Sigmoid colon (tissue), 7 donors: ENCODE results near the gene CASZ1. TPM values are rescaled to one million over a fixed set of nuclear protein-coding genes. Genes with fewer than 3 reads are reported as not detected.
A peak's percentile ranks its signal among the peaks of the same experiment; 100 is the strongest.

Source experiments
- DNase-seq: peaks from one replicate; pipeline ENCODE4 v3.0.0-alpha.2; 2019
- H3K27ac ChIP-seq, 4 donors: fragments of 200-600 bp; sonication (generic); one replicate each; pipeline ENCODE4 v1.5.1; 2016 to 2019; ENCODE audit warnings: mild to moderate bottlenecking in 1 of 4
- H3K27me3 ChIP-seq, 3 donors: fragments of 200-600 bp; sonication (generic); one replicate each; pipeline ENCODE4 v1.5.1; 2019; ENCODE audit warnings: mild to moderate bottlenecking in 1 of 3
- H3K36me3 ChIP-seq, 4 donors: fragments of 200-600 bp; sonication (generic); one replicate each; pipeline ENCODE4 v1.5.1; 2016 to 2019
- H3K4me1 ChIP-seq, 4 donors: fragments of 200-600 bp; sonication (generic); one replicate each; pipeline ENCODE4 v1.5.1; 2017 to 2019
- H3K4me3 ChIP-seq, 4 donors: fragments of 200-600 bp; sonication (generic); one replicate each; pipeline ENCODE4 v1.5.1; 2017 to 2019; ENCODE audit warnings: mild to moderate bottlenecking in 2 of 4, moderate library complexity in 1 of 4
- H3K9me3 ChIP-seq, 4 donors: fragments of 200-600 bp in 3 of 4; sonication (generic) in 3 of 4; one replicate each; pipeline versions ENCODE4 v1.5.1 to v1.6.1; 2013 to 2019
- CTCF ChIP-seq, 4 experiments: fragments of 450-650 bp in 3 of 4; fragments of 200-600 bp in 1 of 4; IDR thresholded peaks; one replicate each; pipeline ENCODE4 v1.5.1; 2016 to 2019; ENCODE audit warnings: antibody characterized with exemption in 4 of 4, mild to moderate bottlenecking in 3 of 4, moderate library complexity in 2 of 4
- EP300 ChIP-seq, 4 donors: sonication (generic); formaldehyde crosslinking; IDR thresholded peaks; one replicate each; pipeline ENCODE4 v1.6.1; 2017; ENCODE audit warnings: antibody characterized with exemption in 4 of 4
- POLR2A ChIP-seq, 2 donors: fragments of 450-650 bp; IDR thresholded peaks; one replicate each; pipeline ENCODE4 v1.6.1; 2016; ENCODE audit warnings: antibody characterized with exemption in 2 of 2, mild to moderate bottlenecking in 2 of 2, moderate library complexity in 2 of 2
- POLR2AphosphoS5 ChIP-seq, 4 donors: sonication (generic); formaldehyde crosslinking; IDR thresholded peaks; one replicate each; pipeline ENCODE4 v1.6.1; 2017; ENCODE audit warnings: antibody characterized with exemption in 4 of 4
- WGBS, 2 donors: extraction: QIAGEN DNeasy Blood & Tissue Kit; methylation state at CpG; one replicate each; pipeline ENCODE4 v1.1.7; 2013; 5-methylcytosine and 5-hydroxymethylcytosine counted together
- intact Hi-C: fragments of 100-400 bp; cut with DNase I; formaldehyde crosslinking; loops from one replicate; pipeline ENCODE4 v1.15.1; 2023
- polyA plus RNA-seq, 3 donors: library from polyadenylated mRNA; stranded (reverse); fragments of 200-250 nt; gene quantifications; one replicate each; pipeline ENCODE4 v1.2.3, GENCODE V29; 2013
- total RNA-seq, 4 donors: library from RNA; depleted of rRNA; stranded (reverse); fragments of >200 nt; gene quantifications; one replicate each; pipeline ENCODE4 v1.1.0, GENCODE V29; 2016
- donor health status: healthy with polysubstance abuse.
- donor health status: Bipolar disorder and iron deficiency.
- donor health status: healthy.

The CASZ1 gene
- total and polyA plus RNA-seq, 7 donors, result 4.2 to 47.9 (median 23.6) TPM

GRCh38 chr1:10751160-10751559 is 45.3 kb downstream of the CASZ1 start:
- Histone ChIP-seq H3K4me1 (peaks cover 0 to 39% (median 28%) of the 10 kb centered on the region in 4 donors), H3K36me3 (no peaks in the 10 kb centered on the region), H3K27me3 (no peaks in the 10 kb centered on the region), H3K4me3 (no peak overlapping the region), H3K27ac (peak overlapping the region in 1 of 4 donors; percentile 62), H3K9me3 (no peaks in the 10 kb centered on the region)
- no peak for TF ChIP-seq CTCF (IDR thresholded peaks at IDR 0.05)
- no peak for TF ChIP-seq POLR2A (IDR thresholded peaks at IDR 0.05)
- no peak for TF ChIP-seq POLR2AphosphoS5 (IDR thresholded peaks at IDR 0.05)
- TF ChIP-seq EP300 (IDR thresholded peaks at IDR 0.05), result no peak
- no peak for DNase-seq
- intact Hi-C loops, result no loop called here
- 71 to 74% methylated on average over 4 of the region's 4 CpGs for WGBS, 2 donors

GRCh38 chr1:10745886-10746455 is 50.5 kb downstream of the CASZ1 start:
- Histone ChIP-seq H3K4me3 (no peak overlapping the region), H3K27ac (peak overlapping the region in 3 of 4 donors; percentile 26 to 65 (median 57)), H3K27me3 (no peaks in the 10 kb centered on the region), H3K36me3 (no peaks in the 10 kb centered on the region), H3K9me3 (no peaks in the 10 kb centered on the region), H3K4me1 (peaks cover 0 to 29% (median 16%) of the 10 kb centered on the region in 4 donors)
- WGBS, 2 donors, result 86% methylated on average over 18 of the region's 18 CpGs
- TF ChIP-seq POLR2AphosphoS5 (IDR thresholded peaks at IDR 0.05), result peak in 1 of 4 donors; percentile 48
- TF ChIP-seq CTCF (IDR thresholded peaks at IDR 0.05), result no peak
- no peak for TF ChIP-seq POLR2A (IDR thresholded peaks at IDR 0.05)
- no peak for DNase-seq
- intact Hi-C loops, result no loop called here

- H3K27me3 ChIP-seq, result no peaks in the 10 kb centered on the region
- 74 to 79% methylated on average over 6 of the region's 6 CpGs for WGBS, 2 donors
- intact Hi-C loops, result no loop called here
- DNase-seq, result no peak
- H3K27ac ChIP-seq, result peak overlapping the region in 3 of 4 donors; percentile 26 to 65 (median 57)
- peaks cover 0 to 29% (median 16%) of the 10 kb centered on the region in 4 donors for H3K4me1 ChIP-seq
- no peaks in the 10 kb centered on the region for H3K36me3 ChIP-seq
- no peak overlapping the region for H3K4me3 ChIP-seq
- H3K9me3 ChIP-seq, result no peaks in the 10 kb centered on the region
- TF ChIP-seq CTCF (IDR thresholded peaks at IDR 0.05), result no peak
- no peak for TF ChIP-seq POLR2AphosphoS5 (IDR thresholded peaks at IDR 0.05)
- no peak for TF ChIP-seq EP300 (IDR thresholded peaks at IDR 0.05)
- no peak for TF ChIP-seq POLR2A (IDR thresholded peaks at IDR 0.05)
Observed at GRCh38 chr1:10745383-10745782, 51.1 kb downstream of the CASZ1 start.

- TF ChIP-seq POLR2A (IDR thresholded peaks at IDR 0.05) (no peak), EP300 (IDR thresholded peaks at IDR 0.05) (no peak), POLR2AphosphoS5 (IDR thresholded peaks at IDR 0.05) (no peak), CTCF (IDR thresholded peaks at IDR 0.05) (no peak)
- H3K27ac ChIP-seq, result peak overlapping the region in 3 of 4 donors; percentile 26 to 65 (median 57)
- DNase-seq, result no peak
- H3K4me1 ChIP-seq, result peaks cover 0 to 29% (median 16%) of the 10 kb centered on the region in 4 donors
- no peaks in the 10 kb centered on the region for H3K27me3 ChIP-seq
- intact Hi-C loops, result no loop called here
- no peaks in the 10 kb centered on the region for H3K9me3 ChIP-seq
- WGBS, 2 donors, result 53 to 88% methylated on average over 18 of the region's 18 CpGs
- no peaks in the 10 kb centered on the region for H3K36me3 ChIP-seq
- H3K4me3 ChIP-seq, result no peak overlapping the region
Observed at GRCh38 chr1:10744654-10745238, 51.7 kb downstream of the CASZ1 start.
